SU-DHL-6 (cell line): ENCODE results near the gene PF4V1.

Experiments used
- H2AFZ ChIP-seq: fragments of 200-600 bp; sonication (generic); 2 replicates; pipeline ENCODE4 v1.6.1; 2014; ENCODE audit warnings: low read depth, mild to moderate bottlenecking, moderate library complexity, mixed read lengths, antibody characterized with exemption, low read length; ENCODE audit not compliant: severe bottlenecking
- H3F3A ChIP-seq: fragments of 200-600 bp; shearing (Covaris generic); 2 replicates; pipeline ENCODE4 v1.6.0; 2016; ENCODE audit warnings: antibody characterized with exemption, mild to moderate bottlenecking; ENCODE audit not compliant: insufficient read depth
- H3K27ac ChIP-seq: fragments of 200-600 bp; sonication (generic); 2 replicates; pipeline ENCODE4 v1.5.1; 2016; ENCODE audit warnings: low read depth, mild to moderate bottlenecking, low read length, moderate library complexity, mixed read lengths
- H3K27me3 ChIP-seq: fragments of 200-600 bp; sonication (generic), shearing (Covaris generic); 2 replicates; pipeline ENCODE4 v1.6.0; 2014; ENCODE audit warnings: mild to moderate bottlenecking, low read length
- H3K36me3 ChIP-seq: fragments of 200-600 bp; sonication (generic); 2 replicates; pipeline ENCODE4 v1.6.1; 2014; ENCODE audit warnings: mild to moderate bottlenecking, low read length, mixed read lengths
- H3K4me2 ChIP-seq: fragments of 300-600, 200-600 bp; shearing (Covaris generic), sonication (generic); 2 replicates; pipeline ENCODE4 v1.6.0; 2014; ENCODE audit warnings: low read length, low read depth, mild to moderate bottlenecking; ENCODE audit not compliant: poor library complexity, severe bottlenecking
- H3K4me3 ChIP-seq: fragments of 200-600 bp; sonication (generic); 2 replicates; pipeline ENCODE4 v1.5.1; 2014; ENCODE audit warnings: antibody characterized with exemption, low read length, mild to moderate bottlenecking, mixed read lengths; ENCODE audit not compliant: insufficient read depth, poor library complexity, severe bottlenecking
- H3K79me2 ChIP-seq: fragments of 200-600 bp; sonication (generic); 2 replicates; pipeline ENCODE4 v1.6.1; 2014; ENCODE audit warnings: mild to moderate bottlenecking, low read length, moderate library complexity; ENCODE audit not compliant: insufficient read depth
- H3K9ac ChIP-seq: fragments of 200-600 bp; sonication (generic); 2 replicates; pipeline ENCODE4 v1.7.0; 2014; ENCODE audit warnings: mild to moderate bottlenecking, low read length
- H3K9me2 ChIP-seq: fragments of 200-600 bp; sonication (generic); replicated peaks from 2 replicates; pipeline ENCODE4 v1.6.1; 2014; ENCODE audit warnings: low read length; ENCODE audit not compliant: insufficient read depth
- H3K9me3 ChIP-seq: fragments of 200-600 bp; sonication (generic); 2 replicates; pipeline ENCODE4 v1.6.1; 2014; ENCODE audit warnings: low read length, mixed read lengths; ENCODE audit not compliant: insufficient read depth
- H4K20me1 ChIP-seq: fragments of 200-600 bp; sonication (generic); 2 replicates; pipeline ENCODE4 v1.6.1; 2014; ENCODE audit warnings: low read depth, mild to moderate bottlenecking, antibody characterized with exemption, low read length, moderate library complexity, mixed read lengths
- CTCF ChIP-seq: fragments of 200-600 bp; sonication (generic); IDR thresholded peaks from one replicate; pipeline ENCODE4 v1.5.1; 2017; ENCODE audit warnings: antibody characterized with exemption, mild to moderate bottlenecking, low read length, moderate library complexity; ENCODE audit not compliant: insufficient read depth, poor library complexity, severe bottlenecking
- EZH2phosphoT487 ChIP-seq: fragments of 200-600 bp; sonication (generic), shearing (Covaris generic); conservative IDR thresholded peaks from 2 replicates; pipeline ENCODE4 v1.6.1; 2018; ENCODE audit warnings: mild to moderate bottlenecking, antibody characterized with exemption, low read length, moderate library complexity, mixed read lengths

Gene PF4V1

GRCh38 chr4:73902817-73903547 lies 49.9 kb downstream of the PF4V1 start:
- Histone ChIP-seq H2AFZ (no peak overlapping the region), H3K9me2 (no peaks in the 10 kb centered on the region), H4K20me1 (no peaks in the 10 kb centered on the region), H3K9me3 (no peaks in the 10 kb centered on the region), H3K79me2 (no peaks in the 10 kb centered on the region), H3F3A (no peaks in the 10 kb centered on the region), H3K27me3 (no peaks in the 10 kb centered on the region), H3K27ac (no peak overlapping the region), H3K36me3 (no peaks in the 10 kb centered on the region), H3K4me3 (no peak overlapping the region), H3K9ac (no peak overlapping the region), H3K4me2 (no peak overlapping the region)
- TF ChIP-seq CTCF = no peak
- TF ChIP-seq EZH2phosphoT487 = no peak
